Measurements from ENCODE around the gene TMEM150C. TPM values are rescaled to one million over a fixed set of nuclear protein-coding genes. Genes with fewer than 3 reads are reported as not detected.

TMEM150C gene
- total RNA-seq, 1 experiment from 2014 or later, result 2.7 TPM

- Histone ChIP-seq H3K79me2 (ENCODE audit: insufficient read depth, low read length) (no peaks in the 10 kb centered on the region), H3K4me1 (ENCODE audit: insufficient read depth, low read length) (no peaks in the 10 kb centered on the region), H4K5ac (ENCODE audit: insufficient read length, low read depth, low read length) (no peak overlapping the region), H2AK5ac (ENCODE audit: insufficient read length, low read length) (no peak overlapping the region), H3T11ph (ENCODE audit: low read length) (no peak overlapping the region), H2BK15ac (ENCODE audit: low read depth, low read length) (no peak overlapping the region), H2BK20ac (ENCODE audit: low read depth, low read length, poor library complexity, severe bottlenecking) (no peak overlapping the region), H3K27me3 (ENCODE audit: insufficient read depth, low read length) (no peaks in the 10 kb centered on the region), H3K14ac (ENCODE audit: insufficient read depth, low read length) (no peak overlapping the region), H4K8ac (replicated peaks; ENCODE audit: insufficient read length, low read depth, low read length) (no peak overlapping the region), H4K91ac (ENCODE audit: insufficient read length, low read depth, low read length) (no peak overlapping the region), H2BK120ac (ENCODE audit: low read depth, low read length, poor library complexity, severe bottlenecking) (no peak overlapping the region), H3K56ac (ENCODE audit: insufficient read length, low read depth, low read length) (no peak overlapping the region), H3K27ac (ENCODE audit: insufficient read length, low read depth, low read length) (no peak overlapping the region), H2BK5ac (ENCODE audit: insufficient read length, low read length) (no peak overlapping the region), H2BK12ac (ENCODE audit: insufficient read length, low read depth, low read length) (no peak overlapping the region), H3K23me2 (ENCODE audit: insufficient read length, low read depth, low read length, poor library complexity, severe bottlenecking) (no peaks in the 10 kb centered on the region), H3K23ac (ENCODE audit: insufficient read length, low read depth, low read length) (no peak overlapping the region), H3K18ac (ENCODE audit: insufficient read length, low read depth, low read length) (no peak overlapping the region), H4K20me1 (ENCODE audit: control insufficient read depth, insufficient read depth, insufficient read length) (no peaks in the 10 kb centered on the region), H3K79me1 (ENCODE audit: insufficient read depth, low read depth, low read length, poor library complexity, severe bottlenecking) (no peaks in the 10 kb centered on the region), H3K4me2 (ENCODE audit: insufficient read depth, insufficient read length, low read length) (no peak overlapping the region), H3K9me3 (ENCODE audit: control insufficient read depth, low read depth, low read length) (no peaks in the 10 kb centered on the region), H3K9ac (ENCODE audit: extremely low read depth, insufficient read length, low read length) (no peak overlapping the region), H2AFZ (ENCODE audit: low read length) (no peak overlapping the region), H3K4ac (ENCODE audit: low read depth, low read length) (no peak overlapping the region)
- H3K36me3 Mint-ChIP-seq (ENCODE audit: insufficient read depth in 1 of 3, low read depth in 3 of 3), result peaks cover 0 to 5% (median 0%) of the 10 kb centered on the region in 3 experiments; a peak in 1 of 7 replicates
- no peak for DNase-seq
- no peak for TF ChIP-seq CTCF (conservative IDR thresholded peaks at IDR 0.05)
- no CpG with 5 or more reads among the region's 5 CpGs for WGBS (ENCODE audit: extremely low coverage, insufficient read length, low lambda C conversion rate)
- H3K4me1 Mint-ChIP-seq, result peaks cover 8 to 12% of the 10 kb centered on the region in 2 experiments
- no peaks in the 10 kb centered on the region; a peak in 2 of 5 replicates for H3K9me3 Mint-ChIP-seq
- H3K27ac Mint-ChIP-seq, result peak overlapping the region in 1 of 3 experiments; percentile 37; a peak in 1 of 7 replicates
- no peaks in the 10 kb centered on the region; the same call in 1 of the 2 replicates for H3K27me3 Mint-ChIP-seq (ENCODE audit: low read depth)
- H3K4me3 Mint-ChIP-seq, result no peak overlapping the region
Observed at GRCh38 chr4:82508806-82509428, 52.9 kb downstream of the TMEM150C start.
